Fibroblast of peridontal ligament (primary cell): ENCODE measurements around the gene SLC35G2.
"Not testable (repeated sequence)": the region's sequence is repeated elsewhere in the genome, so short reads cannot be mapped to it uniquely, and the experiment has no call there.

Source experiments
- DNase-seq: peaks from one replicate; pipeline ENCODE4 v3.0.0-alpha.2; 2010; ENCODE audit errors: extremely low read depth

SLC35G2 gene

DNA sequence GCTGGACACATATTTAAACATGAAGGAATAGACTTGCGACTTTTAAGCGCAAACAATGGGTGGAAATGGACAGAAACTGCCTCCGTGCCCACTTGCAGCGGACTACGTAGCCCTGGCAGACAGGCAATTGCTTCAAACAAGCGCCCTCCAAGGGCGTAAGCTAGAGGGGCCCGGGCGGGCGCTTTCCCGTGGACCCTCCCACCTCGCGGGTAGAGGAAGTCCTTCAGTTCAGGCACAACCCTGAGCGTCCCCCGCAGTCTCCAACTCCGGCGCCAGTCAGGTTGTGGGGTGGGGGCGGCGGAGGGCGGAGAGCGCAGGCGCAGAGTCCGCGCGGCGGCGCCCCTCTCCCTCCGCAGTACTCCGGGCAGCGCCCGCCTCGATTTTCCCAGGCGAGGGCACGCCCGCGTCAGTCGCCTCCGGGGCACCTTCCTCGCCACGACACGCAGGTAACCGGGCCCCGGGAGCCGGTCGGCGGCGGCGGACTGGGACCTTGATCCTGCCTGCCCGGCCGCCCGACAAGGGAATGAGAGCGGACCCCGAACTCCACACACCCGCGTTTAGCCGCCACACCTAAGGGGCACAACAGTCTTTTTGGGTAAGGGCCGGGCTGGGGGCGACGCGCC lies at the start of gene SLC35G2:
TSS of gene SLC35G2 (plus strand) at position 358 of the 623 bp plus-strand sequence. CDS start 35,335 bp downstream, outside the sequence.
- DNase-seq, result peak; percentile 59

DNA sequence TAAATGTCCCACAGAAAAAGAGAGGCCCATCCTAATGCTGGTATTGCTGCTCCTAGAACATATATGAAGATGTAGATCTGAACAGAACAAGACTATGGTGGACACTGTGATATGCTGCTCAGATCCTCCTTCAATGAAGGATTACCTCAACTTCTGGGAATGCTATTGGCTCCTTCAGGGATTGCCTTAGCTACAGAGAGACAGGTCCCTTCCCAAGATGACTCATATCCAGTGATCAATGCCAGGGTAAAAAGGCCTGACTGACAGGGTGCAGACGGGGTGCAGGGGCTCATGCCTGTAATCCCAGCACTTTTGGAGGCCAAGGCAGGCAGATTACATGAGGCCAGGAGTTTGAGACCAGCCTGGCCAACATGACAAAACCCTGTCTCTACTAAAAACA lies 46.2 kb upstream of the SLC35G2 start:
- DNase-seq, result peak; percentile 52

DNA sequence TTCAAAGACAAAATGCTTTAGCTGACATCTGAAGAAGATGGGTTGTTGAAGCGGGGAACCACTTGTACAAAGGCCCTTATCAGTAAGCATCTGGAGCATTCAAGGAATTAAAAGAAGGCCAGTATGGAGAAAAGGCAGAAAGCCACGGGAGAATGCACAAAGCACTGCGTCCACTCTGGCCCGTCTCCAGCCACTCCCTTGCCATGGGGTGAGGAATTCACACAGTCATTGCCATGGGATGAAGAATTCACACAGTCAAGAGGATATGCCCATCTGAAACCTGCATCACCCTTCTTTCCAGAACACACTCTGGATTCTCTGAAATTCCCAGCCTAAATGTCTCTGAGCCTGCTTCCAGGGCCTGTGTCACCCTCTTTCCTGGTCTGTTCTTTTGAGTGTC lies 40.1 kb upstream of the SLC35G2 start:
- DNase-seq, result peak; percentile 30

DNA sequence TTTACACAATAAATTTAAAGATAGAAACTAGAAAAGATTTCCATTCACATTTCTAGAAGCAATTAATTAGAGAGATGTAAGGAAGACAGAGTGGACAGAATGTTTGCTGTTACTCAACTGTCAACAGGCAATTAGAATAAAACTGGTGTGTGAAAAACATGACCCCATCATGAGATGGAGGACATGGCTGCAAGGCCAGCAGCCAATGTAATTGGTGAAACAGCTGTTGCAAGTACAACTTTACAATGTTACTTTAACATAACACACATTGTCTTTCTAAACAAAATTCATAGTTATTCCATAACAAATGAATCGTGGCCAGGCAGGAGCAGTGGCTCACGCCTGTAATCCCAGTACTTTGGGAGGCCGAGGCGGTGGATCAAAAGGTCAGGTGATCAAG lies 38.2 kb upstream of the SLC35G2 start:
- DNase-seq, result no peak

DNA sequence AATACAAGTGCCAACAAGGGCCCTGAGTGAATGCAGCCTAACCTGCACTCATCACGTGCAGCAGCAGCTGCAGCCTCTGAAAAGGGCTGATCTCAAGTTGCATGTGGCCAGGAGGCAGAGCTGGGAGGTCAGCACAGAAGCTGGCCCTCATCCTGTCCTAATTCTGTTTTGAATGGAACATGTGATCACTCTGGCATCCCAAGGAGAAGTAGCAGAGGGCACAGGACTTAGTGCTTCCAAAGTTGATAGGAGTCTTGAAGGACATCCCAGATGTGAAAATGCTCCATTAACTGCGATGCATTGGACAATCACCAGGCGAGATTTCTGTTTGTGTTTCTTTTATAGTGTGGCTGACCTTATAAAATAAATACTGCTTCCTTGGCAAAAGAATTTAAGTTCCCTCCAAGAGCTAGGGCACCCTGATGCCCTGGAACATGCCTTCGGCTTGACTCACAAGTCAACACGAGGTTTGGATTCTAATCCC lies 35.2 kb upstream of the SLC35G2 start:
- peak; percentile 46 for DNase-seq

- peak; percentile 77 for DNase-seq
Observed at GRCh38 chr3:136787349-136787748, 31.6 kb upstream of the SLC35G2 start.

DNA sequence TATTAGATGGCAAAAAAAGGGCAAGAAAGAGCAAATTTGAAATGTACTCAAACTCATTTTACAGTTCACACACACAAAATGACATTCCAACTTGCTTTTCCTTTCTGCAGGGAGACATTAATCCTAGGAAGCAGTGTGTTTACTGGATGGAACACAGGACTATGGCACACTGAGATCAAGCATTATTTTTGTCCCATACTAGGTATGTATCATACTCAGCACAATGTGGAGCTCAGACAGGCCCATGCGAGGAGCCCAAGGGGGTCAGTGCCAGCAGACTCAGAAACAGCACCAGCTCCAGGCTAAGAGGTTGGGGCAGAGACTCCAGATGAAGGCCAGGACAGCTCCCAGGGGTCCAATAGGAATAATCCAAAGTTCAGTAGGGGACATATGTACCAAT lies 30.8 kb upstream of the SLC35G2 start:
- DNase-seq, result no peak

GRCh38 chr3:136789976-136790375 lies 28.9 kb upstream of the SLC35G2 start:
- DNase-seq, result no peak

GRCh38 chr3:136790786-136791185 lies 28.1 kb upstream of the SLC35G2 start:
- no peak for DNase-seq

GRCh38 chr3:136792556-136793330 lies 26.2 kb upstream of the SLC35G2 start:
- DNase-seq, result no peak

GRCh38 chr3:136801146-136801545 lies 17.8 kb upstream of the SLC35G2 start:
- DNase-seq, result not testable (repeated sequence)

GRCh38 chr3:136802481-136802996 lies 16.4 kb upstream of the SLC35G2 start:
- peak; percentile 59 for DNase-seq

DNA sequence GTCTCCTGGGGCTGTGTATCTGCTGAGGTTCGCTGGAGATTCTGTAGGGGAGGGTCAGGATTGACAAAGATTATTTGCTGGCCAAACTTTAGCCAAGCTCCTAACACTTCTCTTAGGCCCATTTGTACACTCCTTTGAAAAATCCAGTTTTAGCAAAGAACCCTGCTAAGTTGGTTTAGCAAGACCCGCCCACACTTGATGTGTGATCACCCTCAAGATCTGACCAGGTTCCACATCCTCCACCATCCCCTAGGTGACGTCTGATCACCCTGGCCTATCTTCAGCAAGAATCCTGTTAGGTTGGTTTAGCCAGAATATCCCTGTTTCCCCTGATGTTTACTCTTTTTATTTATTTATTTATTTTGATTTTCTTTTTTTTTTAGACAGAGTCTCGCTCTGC lies 14.8 kb upstream of the SLC35G2 start:
- DNase-seq, result no peak

DNA sequence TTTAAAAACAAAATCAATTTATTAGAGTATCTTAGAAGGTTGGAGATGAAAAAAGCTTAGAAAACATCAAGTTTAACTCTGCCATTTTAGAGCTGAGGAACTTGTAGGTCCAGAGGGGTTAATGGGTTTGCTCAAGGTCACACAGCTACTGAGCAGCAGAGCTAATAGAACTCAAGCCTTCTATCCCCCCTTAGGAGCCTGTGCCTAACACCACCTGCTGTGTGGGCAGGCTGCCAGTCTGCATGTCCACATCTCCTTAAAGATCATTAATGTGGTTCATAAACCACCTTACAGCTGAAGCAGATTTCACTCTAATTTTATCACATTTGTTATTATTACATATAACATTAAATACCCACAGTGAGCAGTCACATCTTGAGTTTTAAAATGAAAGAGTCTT lies 14.1 kb upstream of the SLC35G2 start:
- no peak for DNase-seq

DNA sequence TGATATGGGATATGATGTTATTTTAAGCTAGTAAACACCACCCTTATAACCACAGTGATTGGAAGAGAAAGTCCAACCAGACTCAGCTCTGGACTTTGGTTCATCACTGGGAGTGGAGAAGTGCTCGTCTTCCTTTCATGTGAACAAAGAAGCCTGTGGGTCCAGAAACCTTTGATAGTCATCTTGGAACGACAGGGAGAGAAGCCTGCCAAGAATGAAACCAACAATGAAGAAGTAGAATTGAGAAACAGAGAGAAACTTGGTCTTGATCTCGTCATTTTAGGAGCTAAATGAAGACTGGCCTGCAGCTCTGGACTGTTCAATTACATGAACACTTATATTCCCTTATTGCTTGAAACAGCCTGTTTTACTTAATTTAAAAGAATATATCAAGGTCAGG lies 13.1 kb upstream of the SLC35G2 start:
- no peak for DNase-seq

GRCh38 chr3:136811701-136812100 lies 7.2 kb upstream of the SLC35G2 start:
- DNase-seq, result no peak

GRCh38 chr3:136817448-136817847 lies 1.5 kb upstream of the SLC35G2 start:
- peak; percentile 51 for DNase-seq

GRCh38 chr3:136818191-136818768 lies 646 bp upstream of the SLC35G2 start:
- peak; percentile 72 for DNase-seq

GRCh38 chr3:136819392-136819730 lies 435 bp downstream of the SLC35G2 start:
- peak; percentile 91 for DNase-seq

DNA sequence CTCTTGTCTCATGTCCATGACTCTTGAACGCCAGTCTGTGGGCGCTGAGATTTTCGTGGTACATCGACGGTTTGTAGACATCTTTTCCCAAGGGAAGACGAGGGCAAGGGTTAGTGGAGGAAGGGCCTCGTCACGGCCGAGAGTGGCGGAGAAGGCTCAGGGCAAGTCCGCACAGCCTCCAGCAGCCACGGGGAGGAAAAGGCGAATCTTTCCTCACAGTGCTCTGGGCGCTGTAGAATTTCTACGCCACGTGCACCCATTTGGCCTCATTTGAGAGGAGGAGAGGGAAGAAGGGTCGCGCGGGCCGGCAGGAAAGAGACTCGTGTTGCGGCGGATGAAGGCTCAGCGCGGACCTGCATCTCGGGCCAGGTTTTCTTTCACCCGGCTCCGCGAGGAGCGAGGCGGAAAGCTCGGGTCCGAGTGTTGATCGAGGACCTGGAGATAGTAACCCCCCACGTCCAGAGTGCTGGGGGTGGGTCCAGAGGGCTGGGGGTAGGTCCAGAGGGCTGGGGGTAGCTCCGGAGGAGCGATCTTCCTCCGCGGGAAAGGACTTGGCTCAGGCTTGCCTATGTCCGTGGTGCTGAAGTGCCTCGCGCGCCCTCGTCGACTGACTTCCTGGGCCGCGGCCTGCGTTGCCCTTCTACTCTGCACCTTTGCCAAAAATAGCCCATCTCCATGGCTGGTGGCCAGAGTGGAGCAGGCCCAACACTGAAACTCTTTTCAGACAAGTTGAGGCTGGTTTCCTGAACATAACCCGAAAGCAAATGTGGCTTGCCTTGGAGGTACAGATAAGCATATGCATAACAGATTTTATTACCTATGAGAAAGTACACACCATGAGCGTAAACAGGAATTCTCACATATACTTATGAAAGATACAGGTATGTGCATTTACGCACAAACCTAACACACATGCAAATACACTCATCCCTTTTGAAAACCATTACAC lies 1.1 kb downstream of the SLC35G2 start:
- DNase-seq, result peak; percentile 61

GRCh38 chr3:136831461-136831860 lies 12.5 kb downstream of the SLC35G2 start:
- DNase-seq, result no peak
